ENCODE measurements around the gene ATP2A3. TPM values are rescaled to one million over a fixed set of nuclear protein-coding genes. Genes with fewer than 3 reads are reported as not detected.

Gene ATP2A3
- total RNA-seq, 1 experiment from 2014 or later, result 13.3 TPM

DNA sequence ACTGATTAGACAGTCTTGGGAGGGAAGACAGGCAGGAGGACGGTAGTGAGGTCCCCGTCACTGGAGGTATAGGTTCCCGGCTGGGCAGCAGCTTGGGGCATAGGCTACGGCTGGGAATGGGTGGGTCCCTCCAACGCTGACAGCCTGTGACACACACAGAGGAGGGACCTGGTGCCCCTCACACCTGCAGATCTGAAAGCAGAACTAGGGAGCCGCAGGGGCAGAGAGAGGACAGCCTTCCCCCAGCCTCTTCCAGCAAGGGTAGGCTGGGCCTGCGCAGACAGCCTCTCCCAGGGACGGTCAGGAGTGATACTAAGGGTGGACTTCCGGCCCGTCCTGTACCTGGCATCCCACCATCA, 49.9 kb downstream of the ATP2A3 start:
- no peaks in the 10 kb centered on the region for H3K36me3 Mint-ChIP-seq (ENCODE audit: insufficient read depth in 1 of 3, low read depth in 3 of 3)
- no peak overlapping the region for H3K18ac ChIP-seq (ENCODE audit: insufficient read length, low read depth, low read length)
- no peak overlapping the region for H3T11ph ChIP-seq (ENCODE audit: low read length)
- no peak for DNase-seq
- no peaks in the 10 kb centered on the region for H4K20me1 ChIP-seq (ENCODE audit: control insufficient read depth, insufficient read depth, insufficient read length)
- H2BK5ac ChIP-seq (ENCODE audit: insufficient read length, low read length), result no peak overlapping the region
- peaks cover 4 to 11% of the 10 kb centered on the region in 2 experiments; a peak in 3 of 4 replicates for H3K4me1 Mint-ChIP-seq
- no peak overlapping the region for H4K91ac ChIP-seq (ENCODE audit: insufficient read length, low read depth, low read length)
- H4K8ac ChIP-seq (replicated peaks; ENCODE audit: insufficient read length, low read depth, low read length), result no peak overlapping the region
- no peak overlapping the region for H3K4ac ChIP-seq (ENCODE audit: low read depth, low read length)
- H2BK15ac ChIP-seq (ENCODE audit: low read depth, low read length), result no peak overlapping the region
- H3K4me1 ChIP-seq (ENCODE audit: insufficient read depth, low read length), result no peaks in the 10 kb centered on the region
- TF ChIP-seq, protein P1, sequence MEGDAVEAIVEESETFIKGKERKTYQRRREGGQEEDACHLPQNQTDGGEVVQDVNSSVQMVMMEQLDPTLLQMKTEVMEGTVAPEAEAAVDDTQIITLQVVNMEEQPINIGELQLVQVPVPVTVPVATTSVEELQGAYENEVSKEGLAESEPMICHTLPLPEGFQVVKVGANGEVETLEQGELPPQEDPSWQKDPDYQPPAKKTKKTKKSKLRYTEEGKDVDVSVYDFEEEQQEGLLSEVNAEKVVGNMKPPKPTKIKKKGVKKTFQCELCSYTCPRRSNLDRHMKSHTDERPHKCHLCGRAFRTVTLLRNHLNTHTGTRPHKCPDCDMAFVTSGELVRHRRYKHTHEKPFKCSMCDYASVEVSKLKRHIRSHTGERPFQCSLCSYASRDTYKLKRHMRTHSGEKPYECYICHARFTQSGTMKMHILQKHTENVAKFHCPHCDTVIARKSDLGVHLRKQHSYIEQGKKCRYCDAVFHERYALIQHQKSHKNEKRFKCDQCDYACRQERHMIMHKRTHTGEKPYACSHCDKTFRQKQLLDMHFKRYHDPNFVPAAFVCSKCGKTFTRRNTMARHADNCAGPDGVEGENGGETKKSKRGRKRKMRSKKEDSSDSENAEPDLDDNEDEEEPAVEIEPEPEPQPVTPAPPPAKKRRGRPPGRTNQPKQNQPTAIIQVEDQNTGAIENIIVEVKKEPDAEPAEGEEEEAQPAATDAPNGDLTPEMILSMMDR (conservative IDR thresholded peaks at IDR 0.05), result no peak
- H3K79me2 ChIP-seq (ENCODE audit: insufficient read depth, low read length), result no peaks in the 10 kb centered on the region
- no peak overlapping the region for H4K5ac ChIP-seq (ENCODE audit: insufficient read length, low read depth, low read length)
- WGBS (ENCODE audit: extremely low coverage, insufficient read length, low lambda C conversion rate), result no CpG with 5 or more reads among the region's 10 CpGs
- peaks cover 4% of the 10 kb centered on the region; the same call in 1 of the 2 replicates for H3K27me3 Mint-ChIP-seq (ENCODE audit: low read depth)
- H3K56ac ChIP-seq (ENCODE audit: insufficient read length, low read depth, low read length), result no peak overlapping the region
- no peak overlapping the region for H2AK5ac ChIP-seq (ENCODE audit: insufficient read length, low read length)
- no peak overlapping the region for H2AFZ ChIP-seq (ENCODE audit: low read length)
- H3K27ac ChIP-seq (ENCODE audit: insufficient read length, low read depth, low read length), result no peak overlapping the region
- H3K14ac ChIP-seq (ENCODE audit: insufficient read depth, low read length), result no peak overlapping the region
- no peak overlapping the region for H2BK20ac ChIP-seq (ENCODE audit: low read depth, low read length, poor library complexity, severe bottlenecking)
- peaks cover 0 to 3% of the 10 kb centered on the region in 2 experiments; a peak in 2 of 5 replicates for H3K9me3 Mint-ChIP-seq
- H3K27ac Mint-ChIP-seq, result no peak overlapping the region
- no peak overlapping the region for H2BK12ac ChIP-seq (ENCODE audit: insufficient read length, low read depth, low read length)
- no peak overlapping the region for H3K9ac ChIP-seq (ENCODE audit: extremely low read depth, insufficient read length, low read length)
- H3K4me2 ChIP-seq (ENCODE audit: insufficient read depth, insufficient read length, low read length), result no peak overlapping the region
- no peak overlapping the region for H3K4me3 Mint-ChIP-seq
- H3K23me2 ChIP-seq (ENCODE audit: insufficient read length, low read depth, low read length, poor library complexity, severe bottlenecking), result no peaks in the 10 kb centered on the region
- H3K79me1 ChIP-seq (ENCODE audit: insufficient read depth, low read depth, low read length, poor library complexity, severe bottlenecking), result no peaks in the 10 kb centered on the region
- H3K23ac ChIP-seq (ENCODE audit: insufficient read length, low read depth, low read length), result no peak overlapping the region
- H2BK120ac ChIP-seq (ENCODE audit: low read depth, low read length, poor library complexity, severe bottlenecking), result no peak overlapping the region
- H3K9me3 ChIP-seq (ENCODE audit: control insufficient read depth, low read depth, low read length), result no peaks in the 10 kb centered on the region
- no peaks in the 10 kb centered on the region for H3K27me3 ChIP-seq (ENCODE audit: insufficient read depth, low read length)

All from H9 (cell line).